ENCODE results near the gene EFCAB12.
"Not testable (repeated sequence)": the region's sequence is repeated elsewhere in the genome, so short reads cannot be mapped to it uniquely, and the experiment has no call there.

EFCAB12 gene

GRCh38 chr3:129363356-129363755, 65.1 kb downstream of the EFCAB12 start:
- DNase-seq = not testable (repeated sequence)

- no peak for DNase-seq
These were observed 67.6 kb downstream of the EFCAB12 start for GRCh38 chr3:129360705-129361460.

- no peak for DNase-seq
These were observed 68.2 kb downstream of the EFCAB12 start for GRCh38 chr3:129360171-129360611.

- no peak for DNase-seq
These were observed 69.6 kb downstream of the EFCAB12 start for GRCh38 chr3:129358772-129359371.

- no peak for DNase-seq
These were observed 70.2 kb downstream of the EFCAB12 start for GRCh38 chr3:129358177-129358771.

- no peak for DNase-seq
These were observed 70.8 kb downstream of the EFCAB12 start for GRCh38 chr3:129357616-129358015.

- DNase-seq = no peak
These were observed 71.5 kb downstream of the EFCAB12 start for GRCh38 chr3:129356756-129357425.

- no peak for DNase-seq
These were observed 74.9 kb downstream of the EFCAB12 start for GRCh38 chr3:129353589-129353941.

- DNase-seq = no peak
These were observed 75.5 kb downstream of the EFCAB12 start for GRCh38 chr3:129352650-129353588.

- no peak for DNase-seq
These were observed 76.4 kb downstream of the EFCAB12 start for GRCh38 chr3:129352045-129352444.
